Endothelial cell of umbilical vein (primary cell): ENCODE data around the gene APP. TPM values are rescaled to one million over a fixed set of nuclear protein-coding genes. Genes with fewer than 3 reads are reported as not detected.

ENCODE experiments used
- BruUV-seq: library from RNA; stranded (reverse); fragments of 400-500 nt; replicated peaks from 2 replicates; lab custom pipeline; 2021; lab: Mats Ljungman, UMichigan
- CTCF ChIA-PET: fragments of 300-600, 350-600 bp; sonication (Branson Sonifier 250); formaldehyde crosslinking; loops from one replicate; lab custom pipeline; 2021; ENCODE audit warnings: antibody characterized with exemption, inconsistent platforms; lab: Charles Lee
- POLR2A ChIA-PET: fragments of 300-600, 350-600 bp; sonication (Branson Sonifier 250); formaldehyde crosslinking; loops from one replicate; lab custom pipeline; 2021; ENCODE audit warnings: antibody characterized with exemption, inconsistent platforms; lab: Charles Lee
- DNase-seq: peaks from one replicate; pipeline ENCODE4 v3.0.0-alpha.2; 2011; ENCODE audit warnings: low read depth, low spot score
- FAIRE-seq: peaks from 2 replicates; lab custom pipeline; 2011; peaks lifted over from hg19 to GRCh38; lab: Jason Lieb, UNC
- H2AFZ ChIP-seq: 2 replicates; pipeline ENCODE4 v1.6.0; 2012; ENCODE audit warnings: low read depth, low read length, control low read depth, inconsistent platforms
- H3K27ac ChIP-seq: 2 replicates; pipeline ENCODE4 v1.5.1; 2011; ENCODE audit warnings: low read depth, mild to moderate bottlenecking, control low read depth, low read length, moderate library complexity; ENCODE audit not compliant: insufficient read depth
- H3K27me3 ChIP-seq, 2 experiments: 2 replicates each; pipeline versions ENCODE4 v1.6.0 to v1.6.1; 2011; ENCODE audit warnings: low read length in 2 of 2, mixed read lengths in 1 of 2; ENCODE audit not compliant: control insufficient read depth in 2 of 2, insufficient read depth in 2 of 2
- H3K36me3 ChIP-seq, 2 experiments: 2 replicates in 1 of 2; 3 replicates in 1 of 2; pipeline ENCODE4 v1.5.1; 2011; ENCODE audit warnings: low read length in 2 of 2, mild to moderate bottlenecking in 1 of 2, moderate library complexity in 1 of 2; ENCODE audit not compliant: control insufficient read depth in 2 of 2, insufficient read depth in 2 of 2; ENCODE audit errors: extremely low read depth in 1 of 2
- H3K4me1 ChIP-seq: 3 replicates; pipeline ENCODE4 v1.5.1; 2011; ENCODE audit warnings: mild to moderate bottlenecking, low read length; ENCODE audit not compliant: control insufficient read depth, insufficient read depth; ENCODE audit errors: extremely low read depth
- H3K4me2 ChIP-seq: 2 replicates; pipeline ENCODE4 v1.6.1; 2011; ENCODE audit warnings: low read length, control low read depth, mixed read lengths; ENCODE audit not compliant: insufficient read depth
- H3K4me3 ChIP-seq, 3 experiments: fragments of 200-600 bp in 1 of 3; sonication (generic), shearing (Covaris generic) in 1 of 3; replicated peaks in 1 of 3; 2 replicates each; pipeline ENCODE4 v1.5.1; 2011 to 2016; ENCODE audit warnings: control low read depth in 3 of 3, low read length in 3 of 3, mild to moderate bottlenecking in 2 of 3, inconsistent platforms in 1 of 3, low read depth in 1 of 3, moderate library complexity in 1 of 3; ENCODE audit not compliant: insufficient read depth in 1 of 3
- H3K79me2 ChIP-seq: 2 replicates; pipeline ENCODE4 v1.6.0; 2012; ENCODE audit warnings: low read length, inconsistent platforms; ENCODE audit not compliant: control insufficient read depth, insufficient read depth
- H3K9ac ChIP-seq: replicated peaks from 2 replicates; pipeline ENCODE3; 2011; ENCODE audit warnings: low read length, control low read depth; ENCODE audit not compliant: insufficient read depth; ENCODE audit errors: extremely low read depth
- H3K9me1 ChIP-seq: replicated peaks from 3 replicates; pipeline ENCODE4 v1.6.0; 2011; ENCODE audit warnings: mild to moderate bottlenecking, low read length; ENCODE audit not compliant: control insufficient read depth, insufficient read depth; ENCODE audit errors: extremely low read depth
- H3K9me3 ChIP-seq: replicated peaks from 2 replicates; pipeline ENCODE4 v1.5.1; 2012; ENCODE audit warnings: low read length, inconsistent platforms; ENCODE audit not compliant: control insufficient read depth, insufficient read depth
- H4K20me1 ChIP-seq: replicated peaks from 2 replicates; pipeline ENCODE3; 2011; ENCODE audit warnings: mild to moderate bottlenecking, low read length; ENCODE audit not compliant: control insufficient read depth, insufficient read depth; ENCODE audit errors: extremely low read depth
- EZH2 ChIP-seq: IDR thresholded peaks from 2 replicates; pipeline ENCODE4 v1.6.1; 2012; ENCODE audit warnings: borderline replicate concordance, low read depth, mild to moderate bottlenecking, moderate library complexity, low read length, inconsistent platforms; ENCODE audit not compliant: severe bottlenecking
- FOS ChIP-seq: IDR thresholded peaks from 2 replicates; pipeline ENCODE4 v1.6.1; 2011; ENCODE audit warnings: mild to moderate bottlenecking, low read length, moderate library complexity, borderline replicate concordance; ENCODE audit not compliant: insufficient read depth
- MYC ChIP-seq: IDR thresholded peaks from one replicate; pipeline ENCODE4 v1.6.1; 2011; ENCODE audit warnings: mild to moderate bottlenecking, low read depth, low read length
- POLR2A ChIP-seq: IDR thresholded peaks from 2 replicates; pipeline ENCODE4 v1.6.1; 2012; ENCODE audit warnings: low read depth, mild to moderate bottlenecking, control low read depth, low read length
- POLR2AphosphoS5 ChIP-seq: IDR thresholded peaks from 2 replicates; pipeline ENCODE4 v1.6.1; 2012; ENCODE audit warnings: low read depth, mild to moderate bottlenecking, control low read depth, low read length, moderate library complexity; ENCODE audit not compliant: insufficient read depth
- dilution Hi-C: fragments of 300-500 bp; cut with MboI; formaldehyde crosslinking; loops from one replicate; pipeline ENCODE4 v1.15.0; 2019; ENCODE audit warnings: low sequenced_read_pairs; ENCODE audit not compliant: extremely low pct_ligation_motif_present
- intact Hi-C: fragments of 100-400 bp; cut with micrococcal nuclease; formaldehyde crosslinking; loops from one replicate; pipeline ENCODE4 v1.10.0; 2022
- polyA plus RNA-seq, 4 experiments: library from polyadenylated mRNA; depleted of rRNA in 3 of 4; stranded (reverse) in 3 of 4; unstranded in 1 of 4; fragments of >200 nt; gene quantifications; 2 replicates each; pipeline versions ENCODE4 v1.2.1 to v1.2.3, GENCODE V29; 2011 to 2012; ENCODE audit warnings: missing spikeins in 1 of 4
- total RNA-seq: library from RNA; stranded (reverse); gene quantifications from 2 replicates; pipeline ENCODE4 v1.2.3, GENCODE V29; 2021

The APP gene
- total and polyA plus RNA-seq, 2 donors (not counting 3 experiments of a cell fraction or from before 2014, with no cell fraction given) = 914 to 928 TPM

GRCh38 chr21:25931765-25932164 is 238.8 kb downstream of the APP start:
- no TSS peak for BruUV-seq
- dilution Hi-C loops (no loop called here), intact Hi-C loops (no loop called here)
- Histone ChIP-seq H3K36me3 (peaks cover 0 to 3% of the 10 kb centered on the region in 2 experiments), H3K27me3 (no peaks in the 10 kb centered on the region), H3K9me1 (no peaks in the 10 kb centered on the region), H2AFZ (no peak overlapping the region), H3K4me3 (no peak overlapping the region), H4K20me1 (no peaks in the 10 kb centered on the region), H3K4me2 (peak overlapping the region; percentile 21), H3K4me1 (peaks cover 77% of the 10 kb centered on the region), H3K27ac (peak overlapping the region; percentile 45), H3K9ac (peak overlapping the region; percentile 22), H3K79me2 (peaks cover 43% of the 10 kb centered on the region), H3K9me3 (no peaks in the 10 kb centered on the region)
- FAIRE-seq (no peak), DNase-seq (no peak)
- no peak for TF ChIP-seq MYC
- no peak for TF ChIP-seq POLR2AphosphoS5
- ChIA-PET CTCF (no interaction called here), POLR2A (no interaction called here)

- intact Hi-C loops (loop anchor here (5.0 kb wide), 1 partner anchor 52 kb away; no protein-coding TSS in a partner anchor), dilution Hi-C loops (no loop called here)
- Histone ChIP-seq H3K9me3 (no peaks in the 10 kb centered on the region), H3K9me1 (no peaks in the 10 kb centered on the region), H3K4me2 (no peak overlapping the region), H3K9ac (no peak overlapping the region), H3K4me3 (no peak overlapping the region), H2AFZ (no peak overlapping the region), H3K4me1 (peaks cover 77% of the 10 kb centered on the region), H3K27ac (peak overlapping the region; percentile 61), H3K79me2 (peaks cover 42% of the 10 kb centered on the region), H3K36me3 (peaks cover 0 to 3% of the 10 kb centered on the region in 2 experiments), H3K27me3 (no peaks in the 10 kb centered on the region), H4K20me1 (no peaks in the 10 kb centered on the region)
- POLR2A ChIA-PET = interaction anchor here (0.6 kb wide), 1 partner anchor 234 kb away, joined by 6 read pairs; no protein-coding TSS in a partner anchor
- CTCF ChIA-PET = interaction anchor here (0.8 to 1.8 kb wide), 3 partner anchors 12 to 239 kb away, joined by 3 to 6 read pairs (median 4); no protein-coding TSS in a partner anchor
- FAIRE-seq = no peak
- DNase-seq = no peak
- BruUV-seq = no TSS peak
- TF ChIP-seq FOS (peak; percentile 40), EZH2 (no peak), POLR2A (no peak), POLR2AphosphoS5 (no peak)
These were observed 240.6 kb downstream of the APP start for GRCh38 chr21:25929856-25930520.
